LNCAP (cell line): ENCODE data around the gene CHST9.

Experiments used
- CTCF ChIP-seq: fragments of 450-650 bp; IDR thresholded peaks from 2 replicates; pipeline ENCODE4 v1.5.1; 2017; ENCODE audit warnings: mild to moderate bottlenecking

The CHST9 gene

DNA sequence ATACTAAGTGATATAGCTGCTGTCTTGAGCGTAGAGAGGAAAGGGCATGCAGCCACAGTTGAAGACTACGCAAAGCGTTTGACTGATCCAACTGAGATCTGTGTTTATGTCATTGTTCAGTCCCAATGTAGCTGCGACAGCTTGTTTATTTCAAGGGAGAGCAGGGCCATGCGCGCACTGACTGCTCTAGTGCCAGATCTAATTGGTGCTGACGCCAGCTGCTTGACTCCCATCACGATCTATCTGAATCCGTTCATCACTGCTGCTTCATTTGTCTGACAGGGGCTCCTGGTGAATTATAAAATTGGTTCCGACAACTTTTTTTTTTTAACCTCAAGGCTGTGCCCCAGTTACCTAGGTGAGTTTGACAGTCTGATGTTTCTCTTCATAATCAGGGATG lies 75.7 kb downstream of the CHST9 start:
- TF ChIP-seq CTCF = no peak

DNA sequence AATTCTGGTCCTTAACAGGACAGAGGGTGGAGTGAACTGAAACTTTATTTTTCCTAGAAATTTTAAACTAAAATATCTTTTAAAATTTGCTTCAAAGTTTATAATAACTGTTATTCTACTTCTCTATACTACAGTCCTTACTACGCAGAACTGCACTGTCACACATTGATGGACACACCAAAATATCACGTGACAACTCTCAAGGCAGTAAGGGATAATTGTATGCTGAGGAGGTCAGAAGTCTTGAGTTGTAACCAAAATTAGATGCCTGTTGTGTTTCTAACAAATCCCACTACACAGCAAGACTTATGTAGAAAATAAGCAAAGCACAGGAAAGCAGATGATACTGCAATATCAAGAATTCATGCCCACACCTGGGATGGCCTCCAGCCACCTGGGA lies 76.3 kb downstream of the CHST9 start:
- no peak for TF ChIP-seq CTCF

GRCh38 chr18:27104743-27105142 lies 80.4 kb downstream of the CHST9 start:
- no peak for TF ChIP-seq CTCF

DNA sequence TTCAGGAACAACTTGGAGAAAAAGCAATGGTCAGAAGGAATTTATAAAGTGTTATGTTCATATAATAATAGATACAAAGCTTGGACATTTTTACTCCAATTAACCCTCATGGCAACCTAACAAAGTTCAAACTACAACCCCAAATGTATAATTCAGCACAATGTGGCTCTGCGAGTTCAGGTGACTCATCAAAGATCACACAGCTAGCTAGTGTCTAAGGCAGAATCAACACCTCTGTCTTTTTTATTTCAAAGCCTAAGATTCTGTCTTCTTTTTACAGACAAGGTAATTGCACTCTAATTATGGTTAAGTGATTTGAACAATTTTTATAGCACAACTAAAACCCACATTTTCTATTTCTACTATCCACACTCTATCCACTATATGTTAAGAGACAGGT lies 90.5 kb downstream of the CHST9 start:
- TF ChIP-seq CTCF = no peak

DNA sequence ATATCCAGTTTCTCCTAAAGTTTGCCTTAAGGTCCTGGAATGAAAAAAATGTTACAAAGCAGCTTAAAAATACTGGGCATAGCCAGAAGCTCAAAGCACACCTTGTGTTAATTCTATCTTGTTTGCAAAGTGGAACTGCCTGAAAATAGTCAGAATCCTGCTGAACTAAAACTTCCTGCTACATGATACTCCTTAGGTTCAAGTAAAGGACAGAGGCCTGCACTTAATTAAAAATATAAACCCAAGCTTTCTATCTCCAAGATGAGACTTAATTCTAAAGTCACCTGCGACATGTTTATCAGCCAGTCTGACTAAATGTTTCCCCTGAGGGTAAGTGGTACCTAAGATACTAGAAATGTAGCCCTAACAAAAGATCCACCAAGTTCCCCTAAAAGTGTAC lies 103.4 kb downstream of the CHST9 start:
- TF ChIP-seq CTCF = no peak

GRCh38 chr18:27075828-27076227 lies 109.3 kb downstream of the CHST9 start:
- TF ChIP-seq CTCF = no peak

- TF ChIP-seq CTCF = no peak
These were observed 111.7 kb downstream of the CHST9 start for GRCh38 chr18:27073404-27073830.

DNA sequence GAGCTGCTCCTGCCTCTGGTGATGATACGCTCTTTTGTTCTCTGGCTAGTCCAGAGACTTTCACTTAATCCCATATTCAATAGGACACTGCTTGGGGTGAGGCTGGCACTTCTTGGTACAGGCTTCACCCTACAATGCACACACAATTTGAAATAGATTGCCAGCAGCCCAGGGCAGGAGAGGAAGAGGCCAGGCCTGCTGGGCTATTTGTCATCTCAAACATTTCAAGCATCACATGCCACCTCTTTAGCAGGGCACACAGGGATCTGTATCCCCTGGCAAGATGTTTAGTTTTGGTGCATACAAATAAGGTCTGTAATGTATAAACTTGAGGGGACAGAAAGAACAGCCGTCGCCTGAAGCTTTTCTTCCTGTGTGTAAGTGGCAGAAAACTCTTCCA lies 120.4 kb downstream of the CHST9 start:
- TF ChIP-seq CTCF = no peak
